PC-3 (cell line): ENCODE data around the gene PYGM. TPM values are rescaled to one million over a fixed set of nuclear protein-coding genes. Genes with fewer than 3 reads are reported as not detected.

Source experiments
- ATAC-seq: fragments of 200-7000 bp; cut with Tn5 transposase; 2 replicates; pipeline ENCODE4 v1.9.1; 2020; ENCODE audit warnings: mild to moderate bottlenecking, moderate library complexity
- BruUV-seq: library from RNA; stranded (reverse); fragments of 400-500 nt; replicated peaks from 2 replicates; lab custom pipeline; 2021; lab: Mats Ljungman, UMichigan
- CTCF ChIA-PET: fragments of 300-600 bp; sonication (Branson Sonifier 250); formaldehyde crosslinking; loops from one replicate; lab custom pipeline; 2022; ENCODE audit warnings: antibody characterized with exemption; lab: Charles Lee
- POLR2A ChIA-PET: fragments of 300-600 bp; sonication (Branson Sonifier 250); formaldehyde crosslinking; loops from one replicate; lab custom pipeline; 2022; ENCODE audit warnings: antibody characterized with exemption; ENCODE audit not compliant: unreplicated experiment; lab: Charles Lee
- DNase-seq: peaks from one replicate; pipeline ENCODE4 v3.0.0-alpha.2; 2015
- H2AFZ ChIP-seq: fragments of 300-600 bp; sonication (generic); 2 replicates; pipeline ENCODE4 v1.6.0; 2016; ENCODE audit warnings: antibody characterized with exemption, low read length
- H3F3A ChIP-seq: fragments of 300-600 bp; sonication (generic); one replicate; pipeline ENCODE4 v1.6.0; 2017; ENCODE audit warnings: antibody characterized with exemption, low read length, control low read depth, mild to moderate bottlenecking; ENCODE audit not compliant: unreplicated experiment
- H3K27ac ChIP-seq: fragments of 300-600 bp; sonication (generic); 2 replicates; pipeline ENCODE4 v1.5.1; 2016; ENCODE audit warnings: mild to moderate bottlenecking, low read length
- H3K27me3 ChIP-seq: fragments of 300-600 bp; sonication (generic); 2 replicates; pipeline ENCODE4 v1.6.1; 2016; ENCODE audit warnings: low read length, mixed read lengths
- H3K36me3 ChIP-seq: fragments of 300-600 bp; sonication (generic); 2 replicates; pipeline ENCODE4 v1.6.1; 2016; ENCODE audit warnings: low read depth, mixed run types, low read length, mixed read lengths
- H3K4me1 ChIP-seq: fragments of 300-600 bp; sonication (generic); 2 replicates; pipeline ENCODE4 v1.5.1; 2016; ENCODE audit warnings: low read length; ENCODE audit not compliant: insufficient read depth
- H3K4me2 ChIP-seq: fragments of 300-600 bp; sonication (generic); 2 replicates; pipeline ENCODE4 v1.6.0; 2016; ENCODE audit warnings: low read length
- H3K4me3 ChIP-seq: fragments of 300-600 bp; sonication (generic); 2 replicates; pipeline ENCODE4 v1.5.1; 2016; ENCODE audit warnings: mild to moderate bottlenecking, low read length, mixed read lengths
- H3K79me2 ChIP-seq: fragments of 300-600 bp; sonication (generic); 2 replicates; pipeline ENCODE4 v1.6.1; 2017; ENCODE audit warnings: low read length, mixed read lengths
- H3K9ac ChIP-seq: fragments of 300-600 bp; sonication (generic); 2 replicates; pipeline ENCODE4 v1.6.0; 2016; ENCODE audit warnings: mild to moderate bottlenecking, low read length
- H3K9me2 ChIP-seq: fragments of 300-600 bp; sonication (generic); replicated peaks from 2 replicates; pipeline ENCODE4 v1.6.1; 2016; ENCODE audit warnings: mixed run types, low read length, mixed read lengths
- H3K9me3 ChIP-seq: fragments of 300-600 bp; sonication (generic); 2 replicates; pipeline ENCODE4 v1.6.1; 2016; ENCODE audit warnings: low read length, mixed read lengths
- H4K20me1 ChIP-seq: fragments of 300-600 bp; sonication (generic); 2 replicates; pipeline ENCODE4 v1.6.1; 2016; ENCODE audit warnings: low read length, mixed read lengths
- CTCF ChIP-seq: fragments of 300-600 bp; sonication (generic); conservative IDR thresholded peaks from 2 replicates; pipeline ENCODE4 v1.5.1; 2017; ENCODE audit warnings: antibody characterized with exemption, low read depth, mild to moderate bottlenecking, low read length
- EZH2 ChIP-seq: fragments of 300-600 bp; sonication (generic); IDR thresholded peaks from one replicate; pipeline ENCODE4 v1.6.1; 2017; ENCODE audit warnings: antibody characterized with exemption, mild to moderate bottlenecking, low read length; ENCODE audit not compliant: unreplicated experiment
- EZH2phosphoT487 ChIP-seq: fragments of 300-600 bp; sonication (generic); IDR thresholded peaks from 2 replicates; pipeline ENCODE4 v1.6.1; 2018; ENCODE audit warnings: mild to moderate bottlenecking, antibody characterized with exemption, low read length, borderline replicate concordance
- intact Hi-C: fragments of 100-400 bp; cut with micrococcal nuclease; formaldehyde crosslinking; loops from 2 replicates; pipeline ENCODE4 v1.9.0; 2023
- total RNA-seq: library from RNA; depleted of rRNA; stranded (reverse); fragments of >200 nt; gene quantifications from 2 replicates; pipeline ENCODE4 v1.2.3, GENCODE V29; 2014

The PYGM gene
- total RNA-seq, 1 experiment from 2014 or later: 0.95 TPM

GRCh38 chr11:64719406-64719805, 40.4 kb downstream of the PYGM start:
- CTCF ChIA-PET: no interaction called here
- POLR2A ChIA-PET: no interaction called here

GRCh38 chr11:64718780-64719124, 41.0 kb downstream of the PYGM start:
- H3K4me2 ChIP-seq: no peak overlapping the region
- no peak overlapping the region for H3K9ac ChIP-seq
- ChIA-PET CTCF (no interaction called here), POLR2A (no interaction called here)
- peaks cover 78% of the 10 kb centered on the region for H3K27me3 ChIP-seq
- no peak for TF ChIP-seq EZH2phosphoT487
- TF ChIP-seq CTCF: no peak
- TF ChIP-seq EZH2: no peak
- no peaks in the 10 kb centered on the region for H3K9me2 ChIP-seq
- ATAC-seq: no peak
- intact Hi-C loops: no loop called here
- no peak overlapping the region for H3K27ac ChIP-seq
- H4K20me1 ChIP-seq: no peaks in the 10 kb centered on the region
- H3K4me3 ChIP-seq: no peak overlapping the region
- H3K79me2 ChIP-seq: no peaks in the 10 kb centered on the region
- no peak overlapping the region for H2AFZ ChIP-seq
- peaks cover 3% of the 10 kb centered on the region; the same call in 1 of the 2 replicates for H3K4me1 ChIP-seq
- no peaks in the 10 kb centered on the region for H3F3A ChIP-seq
- H3K9me3 ChIP-seq: no peaks in the 10 kb centered on the region
- no peaks in the 10 kb centered on the region for H3K36me3 ChIP-seq
- no TSS peak for BruUV-seq
- no peak for DNase-seq

More at GRCh38 chr11:64719406-64719805, 40.4 kb downstream of the PYGM start:
- H3K36me3 ChIP-seq: no peaks in the 10 kb centered on the region
- no TSS peak for BruUV-seq
- H3F3A ChIP-seq: no peaks in the 10 kb centered on the region
- H3K9ac ChIP-seq: no peak overlapping the region
- no peak for DNase-seq
- H3K4me2 ChIP-seq: no peak overlapping the region
- no peaks in the 10 kb centered on the region for H3K9me3 ChIP-seq
- ATAC-seq: no peak
- H2AFZ ChIP-seq: no peak overlapping the region
- no peaks in the 10 kb centered on the region for H4K20me1 ChIP-seq
- no peak overlapping the region for H3K27ac ChIP-seq
- no peak overlapping the region for H3K4me3 ChIP-seq
- TF ChIP-seq EZH2phosphoT487: no peak
- TF ChIP-seq EZH2: no peak
- TF ChIP-seq CTCF: no peak
- H3K27me3 ChIP-seq: peaks cover 71% of the 10 kb centered on the region
- H3K79me2 ChIP-seq: no peaks in the 10 kb centered on the region
- peaks cover 3% of the 10 kb centered on the region; the same call in 1 of the 2 replicates for H3K4me1 ChIP-seq
- intact Hi-C loops: no loop called here
- H3K9me2 ChIP-seq: no peaks in the 10 kb centered on the region

- TF ChIP-seq CTCF: no peak
- TF ChIP-seq EZH2phosphoT487: no peak
- TF ChIP-seq EZH2: no peak
- Histone ChIP-seq H3K9me2 (no peaks in the 10 kb centered on the region), H3K4me3 (no peak overlapping the region), H3F3A (no peaks in the 10 kb centered on the region), H3K27me3 (peaks cover 79% of the 10 kb centered on the region), H3K9me3 (no peaks in the 10 kb centered on the region), H4K20me1 (no peaks in the 10 kb centered on the region), H3K4me2 (no peak overlapping the region), H3K9ac (no peak overlapping the region), H2AFZ (no peak overlapping the region), H3K27ac (no peak overlapping the region), H3K36me3 (no peaks in the 10 kb centered on the region), H3K79me2 (no peaks in the 10 kb centered on the region), H3K4me1 (peaks cover under 1% of the 10 kb centered on the region; the same call in 1 of the 2 replicates)
- ChIA-PET CTCF (no interaction called here), POLR2A (no interaction called here)
- ATAC-seq (no peak), DNase-seq (no peak)
- BruUV-seq: no TSS peak
- intact Hi-C loops: no loop called here
These were observed 41.5 kb downstream of the PYGM start for GRCh38 chr11:64718084-64718779.
